ENCODE data around the gene RNF181.
A peak's percentile ranks its signal among the peaks of the same experiment; 100 is the strongest.

Gene RNF181

DNA sequence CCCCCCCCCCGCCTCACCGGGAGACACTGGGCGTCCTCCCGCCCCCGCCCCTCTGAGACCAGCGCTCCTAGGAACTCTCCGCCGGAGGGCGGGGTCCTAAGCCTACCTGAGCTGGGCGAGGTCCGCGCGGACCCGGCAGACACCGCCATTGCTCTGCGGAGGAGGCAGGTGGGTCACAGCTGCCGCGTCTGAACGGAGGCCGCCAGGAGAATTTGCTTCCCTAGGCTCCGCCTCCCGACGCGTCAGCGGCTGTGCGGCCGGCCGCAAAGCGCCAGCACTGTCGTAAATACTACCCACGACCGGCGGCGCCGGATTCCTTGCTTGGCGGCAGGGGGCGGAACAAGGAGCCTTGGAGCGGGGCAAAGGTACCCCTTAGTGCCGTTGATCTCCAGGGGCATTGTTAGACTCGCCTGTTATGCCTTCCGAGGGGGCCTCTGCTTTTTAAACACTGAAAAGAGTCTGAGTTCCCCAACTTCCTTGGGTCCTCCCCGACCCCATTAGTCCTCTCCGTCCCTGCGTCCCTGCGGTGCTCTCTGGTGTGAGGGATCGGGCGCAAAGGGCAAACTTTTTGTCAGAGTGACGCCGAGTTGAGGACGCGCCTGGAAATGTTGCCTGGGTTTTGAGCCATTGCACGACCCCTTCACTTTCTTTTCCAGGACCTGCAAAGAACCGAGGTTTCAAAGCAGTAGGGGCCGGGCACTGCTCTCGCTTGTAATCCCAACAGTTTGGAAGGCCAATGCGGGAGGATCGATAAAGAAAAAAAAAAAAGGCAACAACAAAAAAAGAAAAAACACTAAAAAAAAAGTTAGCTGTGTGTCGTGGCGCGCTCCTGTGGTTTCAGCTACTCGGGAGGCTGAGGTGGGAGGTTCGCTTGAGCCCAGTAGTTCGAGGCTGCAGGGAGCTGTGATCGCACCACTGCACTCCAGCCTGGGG, 34.0 kb upstream of the RNF181 start, which contains the start of gene GGCX:
GGCX (minus strand) TSS at position 214 of the 933 bp plus-strand sequence; CDS start at position 149, 65 bp downstream.
- H3K27ac ChIP-seq (ENCODE audit: low read length, poor library complexity, severe bottlenecking): peak within 1 kb of the TSS; percentile 80
- H3K36me3 ChIP-seq (ENCODE audit: control insufficient read depth in 1 of 2, insufficient read depth in 2 of 2, low read depth in 1 of 2, low read length in 2 of 2): peaks cover 8 to 21% of the 10 kb centered on the region in 2 experiments
- H2BK120ac ChIP-seq (ENCODE audit: low read depth, low read length): peak within 1 kb of the TSS; percentile 77
- H3K23ac ChIP-seq (ENCODE audit: low read length in 2 of 2): peak within 1 kb of the TSS in 1 of 2 experiments; percentile 54
- peak within 1 kb of the TSS in 1 of 2 experiments; percentile 64 for H3K14ac ChIP-seq (ENCODE audit: low read length in 2 of 2)
- H3K79me1 ChIP-seq (replicated peaks; ENCODE audit: low read length, poor library complexity, severe bottlenecking): peaks cover 16% of the 10 kb centered on the region
- H3K4me1 ChIP-seq (ENCODE audit: control insufficient read depth, insufficient read depth, low read depth, low read length): peaks cover 6% of the 10 kb centered on the region
- no peak within 1 kb of the TSS for H2AK5ac ChIP-seq (ENCODE audit: low read length, severe bottlenecking)
- no peak within 1 kb of the TSS for H2BK12ac ChIP-seq (ENCODE audit: low read length in 2 of 2)
- H3K4me2 ChIP-seq (ENCODE audit: low read length, poor library complexity, severe bottlenecking): peak within 1 kb of the TSS; percentile 95
- H2BK15ac ChIP-seq (ENCODE audit: low read depth, poor library complexity, severe bottlenecking): peak within 1 kb of the TSS; percentile 70
- no peaks in the 10 kb centered on the region for H3K27me3 ChIP-seq (ENCODE audit: control insufficient read depth in 1 of 2, insufficient read depth in 1 of 2, low read length in 2 of 2)
- 9% methylated on average over 59 of the region's 64 CpGs for WGBS
- peak within 1 kb of the TSS; percentile 64 to 94 for H3K18ac ChIP-seq (ENCODE audit: low read depth in 1 of 2, low read length in 2 of 2)
- peak within 1 kb of the TSS; percentile 9 to 88 for H3K4ac ChIP-seq (ENCODE audit: low read depth in 1 of 2, low read length in 2 of 2)
- DNase-seq: peak; percentile 95
- peak within 1 kb of the TSS; percentile 86 to 95 for H3K4me3 ChIP-seq (ENCODE audit: insufficient read depth in 1 of 2, low read depth in 1 of 2, low read length in 2 of 2)
- peak within 1 kb of the TSS; percentile 78 for H4K91ac ChIP-seq (ENCODE audit: low read length)
- H3K9me3 ChIP-seq (ENCODE audit: control insufficient read depth, low read length): no peaks in the 10 kb centered on the region
- H2BK5ac ChIP-seq (ENCODE audit: low read depth, low read length, poor library complexity, severe bottlenecking): no peak within 1 kb of the TSS
- peak within 1 kb of the TSS; percentile 72 for H2AFZ ChIP-seq (ENCODE audit: low read depth, low read length)
- H3K9ac ChIP-seq (ENCODE audit: low read length): peak within 1 kb of the TSS; percentile 96
- peak within 1 kb of the TSS; percentile 30 for H4K8ac ChIP-seq (ENCODE audit: low read length)

DNA sequence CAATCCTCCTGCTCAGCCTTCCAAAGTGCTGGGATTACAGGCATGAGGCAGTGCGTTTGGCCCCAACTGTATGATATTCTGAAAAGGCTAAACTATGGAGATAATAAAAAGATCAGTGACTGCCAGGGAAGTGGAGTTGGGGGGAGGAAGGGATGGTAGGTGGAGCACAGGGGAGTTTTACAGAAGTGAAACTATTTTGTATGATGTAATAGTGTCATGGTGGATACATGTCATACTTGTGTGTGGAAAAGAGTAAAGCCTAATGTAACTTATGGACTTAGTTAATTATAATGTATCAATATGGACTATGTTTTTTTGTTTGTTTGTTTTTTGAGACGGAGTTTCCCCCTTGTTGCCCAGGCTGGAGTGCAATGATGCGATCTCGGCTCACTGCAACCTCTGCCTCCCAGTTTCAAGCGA, 31.4 kb upstream of the RNF181 start:
- Histone ChIP-seq H3K27ac (ENCODE audit: low read length, poor library complexity, severe bottlenecking) (no peak overlapping the region), H3K18ac (ENCODE audit: low read depth in 1 of 2, low read length in 2 of 2) (no peak overlapping the region), H4K8ac (ENCODE audit: low read length) (no peak overlapping the region), H3K4me3 (ENCODE audit: insufficient read depth in 1 of 2, low read depth in 1 of 2, low read length in 2 of 2) (no peak overlapping the region), H3K4me1 (ENCODE audit: control insufficient read depth, insufficient read depth, low read depth, low read length) (peaks cover 6% of the 10 kb centered on the region), H2AFZ (ENCODE audit: low read depth, low read length) (no peak overlapping the region), H2BK5ac (ENCODE audit: low read depth, low read length, poor library complexity, severe bottlenecking) (no peak overlapping the region), H3K36me3 (ENCODE audit: control insufficient read depth in 1 of 2, insufficient read depth in 2 of 2, low read depth in 1 of 2, low read length in 2 of 2) (peaks cover 0 to under 1% of the 10 kb centered on the region in 2 experiments), H2BK120ac (ENCODE audit: low read depth, low read length) (no peak overlapping the region), H2AK5ac (ENCODE audit: low read length, severe bottlenecking) (no peak overlapping the region), H3K9ac (ENCODE audit: low read length) (no peak overlapping the region), H3K14ac (ENCODE audit: low read length in 2 of 2) (no peak overlapping the region), H2BK15ac (ENCODE audit: low read depth, poor library complexity, severe bottlenecking) (no peak overlapping the region), H2BK12ac (ENCODE audit: low read length in 2 of 2) (no peak overlapping the region), H3K79me1 (replicated peaks; ENCODE audit: low read length, poor library complexity, severe bottlenecking) (peaks cover 5% of the 10 kb centered on the region), H4K91ac (ENCODE audit: low read length) (no peak overlapping the region), H3K23ac (ENCODE audit: low read length in 2 of 2) (no peak overlapping the region), H3K4me2 (ENCODE audit: low read length, poor library complexity, severe bottlenecking) (no peak overlapping the region), H3K9me3 (ENCODE audit: control insufficient read depth, low read length) (no peaks in the 10 kb centered on the region), H3K4ac (ENCODE audit: low read depth in 1 of 2, low read length in 2 of 2) (no peak overlapping the region), H3K27me3 (ENCODE audit: control insufficient read depth in 1 of 2, insufficient read depth in 1 of 2, low read length in 2 of 2) (no peaks in the 10 kb centered on the region)
- no peak for DNase-seq
- WGBS: 92% methylated on average over 4 of the region's 5 CpGs

DNA sequence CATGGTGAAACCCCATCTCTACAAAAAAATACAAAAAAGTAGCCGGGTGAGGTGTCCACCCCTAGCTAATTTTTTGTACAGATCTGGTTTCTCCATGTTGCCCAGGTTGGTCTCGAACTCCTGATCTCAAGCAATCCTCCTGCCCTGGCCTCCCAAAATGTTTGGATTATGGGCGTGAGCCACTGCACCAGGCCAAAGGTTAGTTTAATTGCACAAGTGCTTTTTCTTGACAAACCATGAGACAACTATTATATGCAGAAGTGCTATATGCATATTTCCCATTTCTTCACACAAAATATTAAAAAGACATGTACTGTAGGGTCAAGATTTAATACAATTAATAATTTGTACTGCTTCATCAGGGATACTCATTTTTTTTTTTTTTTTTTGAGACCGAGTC, 29.3 kb upstream of the RNF181 start:
- Histone ChIP-seq H2BK120ac (ENCODE audit: low read depth, low read length) (no peak overlapping the region), H3K27ac (ENCODE audit: low read length, poor library complexity, severe bottlenecking) (no peak overlapping the region), H3K79me1 (replicated peaks; ENCODE audit: low read length, poor library complexity, severe bottlenecking) (no peaks in the 10 kb centered on the region), H3K4me2 (ENCODE audit: low read length, poor library complexity, severe bottlenecking) (no peak overlapping the region), H4K8ac (ENCODE audit: low read length) (no peak overlapping the region), H3K14ac (ENCODE audit: low read length in 2 of 2) (no peak overlapping the region), H3K4me1 (ENCODE audit: control insufficient read depth, insufficient read depth, low read depth, low read length) (peaks cover 1% of the 10 kb centered on the region), H3K27me3 (ENCODE audit: control insufficient read depth in 1 of 2, insufficient read depth in 1 of 2, low read length in 2 of 2) (peaks cover 0 to 7% of the 10 kb centered on the region in 2 experiments), H2BK5ac (ENCODE audit: low read depth, low read length, poor library complexity, severe bottlenecking) (no peak overlapping the region), H3K36me3 (ENCODE audit: control insufficient read depth in 1 of 2, insufficient read depth in 2 of 2, low read depth in 1 of 2, low read length in 2 of 2) (no peaks in the 10 kb centered on the region), H4K91ac (ENCODE audit: low read length) (no peak overlapping the region), H2BK12ac (ENCODE audit: low read length in 2 of 2) (no peak overlapping the region), H3K23ac (ENCODE audit: low read length in 2 of 2) (no peak overlapping the region), H3K4me3 (ENCODE audit: insufficient read depth in 1 of 2, low read depth in 1 of 2, low read length in 2 of 2) (no peak overlapping the region), H2AK5ac (ENCODE audit: low read length, severe bottlenecking) (no peak overlapping the region), H2AFZ (ENCODE audit: low read depth, low read length) (no peak overlapping the region), H2BK15ac (ENCODE audit: low read depth, poor library complexity, severe bottlenecking) (no peak overlapping the region), H3K4ac (ENCODE audit: low read depth in 1 of 2, low read length in 2 of 2) (no peak overlapping the region), H3K18ac (ENCODE audit: low read depth in 1 of 2, low read length in 2 of 2) (no peak overlapping the region), H3K9me3 (ENCODE audit: control insufficient read depth, low read length) (no peaks in the 10 kb centered on the region), H3K9ac (ENCODE audit: low read length) (no peak overlapping the region)
- WGBS: 90% methylated on average over 4 of the region's 4 CpGs
- DNase-seq: no peak

DNA sequence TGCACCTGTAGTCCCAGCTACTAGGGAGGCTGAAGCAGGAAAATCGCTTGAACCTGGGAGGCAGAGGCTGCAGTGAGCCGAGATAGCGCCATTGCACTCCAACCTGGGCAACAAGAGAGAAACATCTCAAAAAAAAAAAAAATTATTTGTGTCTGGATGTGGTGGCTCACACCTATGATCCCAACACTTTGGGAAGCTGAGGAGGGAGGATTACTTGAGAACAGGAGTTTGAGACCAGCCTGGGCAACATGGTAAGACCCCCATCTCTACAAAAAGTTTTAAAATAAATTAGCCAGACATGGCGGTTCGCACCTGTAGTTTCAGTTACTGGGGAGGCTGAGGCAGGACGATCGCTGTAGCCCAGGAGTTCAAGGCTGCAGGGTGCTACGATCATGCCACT, 19.8 kb upstream of the RNF181 start:
- H3K27ac ChIP-seq (ENCODE audit: low read length, poor library complexity, severe bottlenecking): no peak overlapping the region
- no peak overlapping the region for H2AK5ac ChIP-seq (ENCODE audit: low read length, severe bottlenecking)
- H4K91ac ChIP-seq (ENCODE audit: low read length): no peak overlapping the region
- no peak overlapping the region for H3K23ac ChIP-seq (ENCODE audit: low read length in 2 of 2)
- no peak for DNase-seq
- no peak overlapping the region for H4K8ac ChIP-seq (ENCODE audit: low read length)
- no peak overlapping the region for H2AFZ ChIP-seq (ENCODE audit: low read depth, low read length)
- no peak overlapping the region for H3K4me2 ChIP-seq (ENCODE audit: low read length, poor library complexity, severe bottlenecking)
- H3K4ac ChIP-seq (ENCODE audit: low read depth in 1 of 2, low read length in 2 of 2): no peak overlapping the region
- H2BK12ac ChIP-seq (ENCODE audit: low read length in 2 of 2): no peak overlapping the region
- no peak overlapping the region for H2BK120ac ChIP-seq (ENCODE audit: low read depth, low read length)
- no peak overlapping the region for H2BK15ac ChIP-seq (ENCODE audit: low read depth, poor library complexity, severe bottlenecking)
- no peak overlapping the region for H3K4me3 ChIP-seq (ENCODE audit: insufficient read depth in 1 of 2, low read depth in 1 of 2, low read length in 2 of 2)
- H3K9ac ChIP-seq (ENCODE audit: low read length): no peak overlapping the region
- no peak overlapping the region for H3K18ac ChIP-seq (ENCODE audit: low read depth in 1 of 2, low read length in 2 of 2)
- peaks cover 16% of the 10 kb centered on the region for H3K4me1 ChIP-seq (ENCODE audit: control insufficient read depth, insufficient read depth, low read depth, low read length)
- peaks cover 6 to 9% of the 10 kb centered on the region in 2 experiments for H3K27me3 ChIP-seq (ENCODE audit: control insufficient read depth in 1 of 2, insufficient read depth in 1 of 2, low read length in 2 of 2)
- H3K9me3 ChIP-seq (ENCODE audit: control insufficient read depth, low read length): no peaks in the 10 kb centered on the region
- H3K36me3 ChIP-seq (ENCODE audit: control insufficient read depth in 1 of 2, insufficient read depth in 2 of 2, low read depth in 1 of 2, low read length in 2 of 2): no peaks in the 10 kb centered on the region
- peaks cover 3% of the 10 kb centered on the region for H3K79me1 ChIP-seq (replicated peaks; ENCODE audit: low read length, poor library complexity, severe bottlenecking)
- no peak overlapping the region for H3K14ac ChIP-seq (ENCODE audit: low read length in 2 of 2)
- H2BK5ac ChIP-seq (ENCODE audit: low read depth, low read length, poor library complexity, severe bottlenecking): no peak overlapping the region
- 100% methylated on average over 1 of the region's 8 CpGs for WGBS
